Hepatocyte (in vitro differentiated cells): ENCODE data around the gene TREML1.

Experiments used
- CTCF ChIP-seq: fragments of 200-600 bp; sonication (generic); IDR thresholded peaks from 2 replicates; pipeline ENCODE4 v1.5.1; 2016; ENCODE audit warnings: antibody characterized with exemption, mild to moderate bottlenecking; ENCODE audit not compliant: poor library complexity
- EZH2 ChIP-seq: fragments of 200-600 bp; sonication (generic); IDR thresholded peaks from 2 replicates; pipeline ENCODE4 v1.6.1; 2016; ENCODE audit warnings: antibody characterized with exemption, mild to moderate bottlenecking, borderline replicate concordance
- EZH2phosphoT487 ChIP-seq: fragments of 200-600 bp; sonication (generic); IDR thresholded peaks from one replicate; pipeline ENCODE4 v1.6.1; 2018; ENCODE audit warnings: antibody characterized with exemption, mild to moderate bottlenecking, low read depth, moderate library complexity; ENCODE audit not compliant: unreplicated experiment, severe bottlenecking

GRCh38 chr6:41197234-41197633, 43.1 kb upstream of the TREML1 start:
- no peak for TF ChIP-seq CTCF
- TF ChIP-seq EZH2: no peak
- no peak for TF ChIP-seq EZH2phosphoT487
